ENCODE data around the gene ZNF780B. TPM values are rescaled to one million over a fixed set of nuclear protein-coding genes. Genes with fewer than 3 reads are reported as not detected.

The ZNF780B gene
- total and polyA plus RNA-seq, 2 donors (not counting 3 experiments of a cell fraction or from before 2014, with no cell fraction given), result 2.6 to 13.5 TPM

DNA sequence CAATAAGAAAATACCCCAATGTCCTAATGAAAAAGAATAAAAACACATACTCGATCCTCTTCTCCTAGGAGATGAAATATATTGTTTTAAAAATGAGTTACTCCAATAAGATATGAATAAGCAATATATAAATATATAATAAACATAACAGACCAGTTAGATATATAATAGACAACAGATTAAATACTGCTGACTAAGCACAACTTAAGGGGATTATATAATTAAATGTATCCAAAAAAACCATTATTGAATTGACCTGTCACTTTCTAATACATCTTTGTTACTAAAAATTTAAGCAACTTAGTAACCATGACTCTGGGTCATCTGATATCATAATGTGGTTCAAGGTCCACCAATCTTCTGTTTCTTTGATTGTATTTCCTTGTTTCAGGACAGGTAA is 14.0 kb upstream of the ZNF780B start:
- Histone ChIP-seq H4K20me1 (replicated peaks; ENCODE audit: control insufficient read depth, extremely low read depth, insufficient read depth, low read length) (no peaks in the 10 kb centered on the region), H3K27ac (ENCODE audit: insufficient read depth, low read depth, low read length) (no peak overlapping the region), H3K9me1 (replicated peaks; ENCODE audit: control insufficient read depth, extremely low read depth, insufficient read depth, low read length) (no peaks in the 10 kb centered on the region), H3K4me2 (ENCODE audit: insufficient read depth, low read length) (no peak overlapping the region), H3K4me3 (replicated peaks in 1 of 3; ENCODE audit: insufficient read depth in 1 of 3, low read depth in 1 of 3, low read length in 3 of 3) (no peak overlapping the region), H3K79me2 (ENCODE audit: control insufficient read depth, insufficient read depth, low read length) (no peaks in the 10 kb centered on the region), H3K9me3 (replicated peaks; ENCODE audit: control insufficient read depth, insufficient read depth, low read length) (peaks cover 15% of the 10 kb centered on the region), H2AFZ (ENCODE audit: low read depth, low read length) (no peak overlapping the region), H3K36me3 (ENCODE audit: control insufficient read depth in 2 of 2, extremely low read depth in 1 of 2, insufficient read depth in 2 of 2, low read length in 2 of 2) (peaks cover 3 to 7% of the 10 kb centered on the region in 2 experiments), H3K27me3 (ENCODE audit: control insufficient read depth in 2 of 2, insufficient read depth in 2 of 2, low read length in 2 of 2) (no peaks in the 10 kb centered on the region), H3K4me1 (ENCODE audit: control insufficient read depth, extremely low read depth, insufficient read depth, low read length) (no peaks in the 10 kb centered on the region), H3K9ac (replicated peaks; ENCODE audit: extremely low read depth, insufficient read depth, low read length) (no peak overlapping the region)
- intact Hi-C loops (cut with micrococcal nuclease) (no loop called here), dilution Hi-C loops (cut with MboI; ENCODE audit: extremely low pct_ligation_motif_present, low sequenced_read_pairs) (no loop called here)
- no peak for FAIRE-seq
- no peak for DNase-seq (ENCODE audit: low read depth, low spot score)
- ChIA-PET POLR2A (no interaction called here), CTCF (interaction anchor here (1.0 kb wide), 1 partner anchor 22 kb away, joined by 3 read pairs; no protein-coding TSS in a partner anchor)
- no TSS peak for BruUV-seq (replicated peaks)
- TF ChIP-seq, protein P1, sequence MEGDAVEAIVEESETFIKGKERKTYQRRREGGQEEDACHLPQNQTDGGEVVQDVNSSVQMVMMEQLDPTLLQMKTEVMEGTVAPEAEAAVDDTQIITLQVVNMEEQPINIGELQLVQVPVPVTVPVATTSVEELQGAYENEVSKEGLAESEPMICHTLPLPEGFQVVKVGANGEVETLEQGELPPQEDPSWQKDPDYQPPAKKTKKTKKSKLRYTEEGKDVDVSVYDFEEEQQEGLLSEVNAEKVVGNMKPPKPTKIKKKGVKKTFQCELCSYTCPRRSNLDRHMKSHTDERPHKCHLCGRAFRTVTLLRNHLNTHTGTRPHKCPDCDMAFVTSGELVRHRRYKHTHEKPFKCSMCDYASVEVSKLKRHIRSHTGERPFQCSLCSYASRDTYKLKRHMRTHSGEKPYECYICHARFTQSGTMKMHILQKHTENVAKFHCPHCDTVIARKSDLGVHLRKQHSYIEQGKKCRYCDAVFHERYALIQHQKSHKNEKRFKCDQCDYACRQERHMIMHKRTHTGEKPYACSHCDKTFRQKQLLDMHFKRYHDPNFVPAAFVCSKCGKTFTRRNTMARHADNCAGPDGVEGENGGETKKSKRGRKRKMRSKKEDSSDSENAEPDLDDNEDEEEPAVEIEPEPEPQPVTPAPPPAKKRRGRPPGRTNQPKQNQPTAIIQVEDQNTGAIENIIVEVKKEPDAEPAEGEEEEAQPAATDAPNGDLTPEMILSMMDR (IDR thresholded peaks at IDR 0.05; ENCODE audit: extremely low read depth in 1 of 2, insufficient read depth in 1 of 2, low read depth in 1 of 2, low read length in 2 of 2), result no peak
- TF ChIP-seq POLR2AphosphoS5 (IDR thresholded peaks at IDR 0.05; ENCODE audit: insufficient read depth, low read depth, low read length) (no peak), EZH2 (IDR thresholded peaks at IDR 0.05; ENCODE audit: borderline replicate concordance, low read depth, low read length, severe bottlenecking) (no peak), MAX (IDR thresholded peaks at IDR 0.05; ENCODE audit: insufficient read depth, insufficient read length) (no peak), JUN (IDR thresholded peaks at IDR 0.05; ENCODE audit: borderline replicate concordance, insufficient read depth, insufficient read length, low read depth) (no peak), FOS (IDR thresholded peaks at IDR 0.05; ENCODE audit: borderline replicate concordance, insufficient read depth, low read length) (no peak), GATA2 (IDR thresholded peaks at IDR 0.05; ENCODE audit: insufficient read depth, insufficient read length, low read depth, low read length) (no peak), MYC (IDR thresholded peaks at IDR 0.05; ENCODE audit: low read depth, low read length) (no peak), POLR2A (IDR thresholded peaks at IDR 0.05; ENCODE audit: low read depth, low read length) (no peak)
